NOMO-1 (cell line): ENCODE results near the gene CNEP1R1.
"Not testable (repeated sequence)": the region's sequence is repeated elsewhere in the genome, so short reads cannot be mapped to it uniquely, and the experiment has no call there.

Experiments used
- DNase-seq, 2 experiments: peaks; one replicate each; lab custom pipeline; 2025; ENCODE audit not compliant: unreplicated experiment in 2 of 2; lab: John Stamatoyannopoulos, UW

The CNEP1R1 gene, protein sequence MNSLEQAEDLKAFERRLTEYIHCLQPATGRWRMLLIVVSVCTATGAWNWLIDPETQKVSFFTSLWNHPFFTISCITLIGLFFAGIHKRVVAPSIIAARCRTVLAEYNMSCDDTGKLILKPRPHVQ

DNA sequence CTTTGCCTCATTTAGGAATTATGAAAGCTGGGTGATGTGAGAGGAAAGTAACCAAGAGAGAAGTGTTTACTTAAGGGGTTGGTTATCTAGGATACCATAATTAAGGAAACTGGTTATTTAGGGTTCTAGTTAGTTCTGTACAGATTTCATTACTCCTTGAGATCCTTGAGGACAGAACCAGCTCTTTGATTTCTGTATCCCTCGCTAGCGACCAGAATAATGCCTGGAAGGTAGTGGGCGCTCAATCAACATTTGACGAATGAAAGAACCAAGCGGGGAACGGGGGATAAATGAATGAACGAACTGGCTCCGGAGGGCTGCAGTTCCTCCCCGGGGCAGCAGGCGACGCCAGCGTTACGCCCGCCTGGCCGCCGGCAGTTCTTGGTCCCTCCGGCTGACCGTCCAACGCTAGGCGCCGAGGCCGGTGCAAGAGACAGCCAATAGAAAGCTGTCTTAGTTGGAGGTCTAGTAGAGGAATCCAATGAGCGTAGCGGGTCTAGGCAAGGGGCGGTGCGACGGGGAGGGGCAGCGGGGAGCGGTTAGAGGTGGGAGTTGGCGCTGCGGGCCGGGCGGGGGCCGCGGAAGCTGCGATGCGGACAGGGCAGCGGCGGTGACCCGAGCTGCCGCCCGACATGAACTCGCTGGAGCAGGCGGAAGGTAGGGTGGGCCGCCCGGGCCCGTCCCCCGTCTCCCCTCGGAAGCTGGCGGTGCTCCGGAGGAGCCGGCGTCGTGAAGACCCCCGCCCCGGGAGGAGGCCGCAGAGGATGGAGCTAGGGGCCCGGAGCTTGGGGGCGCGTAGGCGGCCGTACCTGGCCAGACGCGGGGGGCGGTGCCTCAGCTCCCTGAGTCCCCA is at the start of gene CNEP1R1:
Gene CNEP1R1 (plus strand): TSS at position 542 of the 853 bp plus-strand sequence. CDS start 91 bp downstream, at position 633.
- peak; percentile 94 to 99 for DNase-seq

DNA sequence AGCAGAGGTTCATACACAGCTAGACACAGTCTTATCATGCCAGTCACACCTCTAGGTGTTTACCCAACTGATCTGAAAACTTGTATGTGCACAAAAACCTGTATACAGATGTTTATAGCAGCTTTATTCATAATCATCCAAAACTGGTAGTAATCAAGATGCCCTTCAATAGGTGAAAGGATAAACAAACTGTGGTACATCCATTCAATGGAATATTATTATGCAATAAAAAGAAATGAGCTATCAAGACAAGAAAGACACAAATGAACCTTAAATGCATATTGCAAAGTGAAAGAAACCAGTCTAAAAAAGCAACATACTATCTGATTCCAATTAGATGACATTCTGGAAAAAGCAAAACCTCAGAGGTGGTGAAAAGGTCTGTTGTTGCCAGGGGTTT is 47.6 kb upstream of the CNEP1R1 start:
- DNase-seq = no peak

DNA sequence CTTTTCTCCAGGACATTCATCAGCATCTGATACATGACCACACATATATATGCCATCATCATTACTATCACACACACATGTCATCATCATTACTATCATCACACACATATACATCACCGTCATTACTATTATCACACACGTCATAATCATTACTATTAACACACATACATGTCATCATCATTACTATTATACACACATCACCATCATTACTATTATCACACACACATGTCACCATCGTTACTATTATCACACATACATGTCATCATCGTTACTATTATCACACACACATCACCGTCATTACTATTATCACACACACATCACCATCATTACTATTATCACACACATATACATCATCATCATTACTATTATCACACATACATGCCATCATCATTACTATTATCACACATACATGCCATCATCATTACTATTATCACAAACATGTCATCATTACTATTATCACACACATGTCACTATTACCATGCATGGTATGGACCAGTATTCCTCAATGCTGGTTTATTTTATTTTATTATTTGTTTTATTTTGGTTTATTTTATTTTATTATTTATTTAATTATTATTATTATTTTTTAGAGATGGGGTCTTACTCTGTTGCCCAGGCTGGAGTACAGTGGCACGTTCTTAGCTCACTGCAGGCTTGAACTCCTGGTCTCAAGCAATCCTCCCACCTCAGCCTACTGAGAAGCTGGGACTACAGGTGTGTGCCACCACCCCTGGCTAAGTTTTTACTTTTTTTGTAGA is 46.3 kb upstream of the CNEP1R1 start:
- no peak for DNase-seq

DNA sequence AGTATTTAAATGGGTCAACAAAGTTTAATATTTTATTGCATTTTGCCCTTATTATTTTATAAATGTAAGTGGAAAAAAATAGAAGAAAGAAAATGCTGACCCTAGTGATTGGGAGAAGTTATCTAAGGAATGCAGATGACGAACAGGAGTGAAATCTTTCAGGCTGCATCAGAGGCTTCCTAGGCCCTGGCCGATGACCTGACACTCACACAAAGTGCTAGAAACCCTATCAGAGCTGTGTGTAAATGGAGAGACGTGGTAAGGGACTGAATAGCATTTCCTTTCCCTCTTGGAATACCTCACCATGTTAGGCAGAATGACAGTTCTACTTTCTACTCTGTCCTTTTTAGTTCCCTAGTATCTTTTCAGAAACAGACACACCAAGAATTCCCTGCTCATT is 44.9 kb upstream of the CNEP1R1 start:
- DNase-seq = no peak

DNA sequence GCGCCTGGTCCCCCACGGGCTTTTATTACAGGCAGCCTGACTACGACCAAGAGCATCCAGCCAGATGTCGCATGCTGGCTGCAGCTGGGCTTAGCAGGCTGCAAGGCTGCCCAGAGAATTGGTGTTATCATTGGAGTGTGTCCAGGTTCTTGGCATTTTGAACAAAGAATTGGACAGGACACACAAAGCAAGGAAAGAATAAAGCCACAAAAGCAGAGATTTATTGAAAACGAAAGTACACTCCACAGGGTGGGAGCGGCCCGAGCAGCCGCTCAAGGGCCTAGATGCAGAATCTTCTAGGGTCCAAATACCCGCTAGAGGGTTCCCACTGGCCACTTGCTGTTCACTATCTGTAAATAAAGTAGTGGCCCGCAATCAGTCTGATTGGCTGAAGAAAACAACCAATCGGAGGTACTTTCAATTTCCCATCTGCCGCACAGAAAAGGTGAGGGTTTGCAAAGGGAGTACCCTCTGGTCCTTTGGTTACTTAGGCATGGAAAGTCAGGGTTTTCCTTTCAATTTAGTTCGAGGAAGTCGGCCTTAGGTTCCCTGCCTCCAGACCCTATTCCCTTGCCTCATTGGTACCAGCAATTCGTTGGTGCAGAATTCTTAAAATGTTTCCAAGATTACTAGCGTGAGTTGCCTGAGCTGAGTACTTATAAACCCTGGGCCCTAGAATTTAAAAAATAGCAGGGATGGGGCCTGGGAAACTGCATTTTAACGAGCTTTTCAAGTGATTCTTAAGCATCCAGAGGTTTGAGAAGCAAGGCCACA is 38.5 kb upstream of the CNEP1R1 start:
- DNase-seq = no peak

DNA sequence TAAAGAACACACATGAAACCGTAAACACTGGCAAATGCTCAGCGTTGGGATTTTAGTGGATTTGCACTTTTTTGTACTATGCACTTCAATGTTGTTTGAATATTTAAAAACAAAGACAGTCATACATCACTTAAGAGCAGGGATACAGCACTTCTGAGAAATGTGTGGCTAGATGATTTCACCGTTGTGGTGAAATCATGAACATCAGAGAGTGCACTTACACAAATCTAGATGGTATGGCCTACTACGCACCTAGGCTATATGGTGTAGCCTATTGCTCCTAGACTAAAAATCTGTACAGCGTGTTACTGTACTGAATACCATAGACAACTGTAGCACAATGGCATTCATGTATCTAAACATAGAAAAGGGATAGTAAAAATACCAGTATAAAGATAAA is 37.6 kb upstream of the CNEP1R1 start:
- no peak for DNase-seq

DNA sequence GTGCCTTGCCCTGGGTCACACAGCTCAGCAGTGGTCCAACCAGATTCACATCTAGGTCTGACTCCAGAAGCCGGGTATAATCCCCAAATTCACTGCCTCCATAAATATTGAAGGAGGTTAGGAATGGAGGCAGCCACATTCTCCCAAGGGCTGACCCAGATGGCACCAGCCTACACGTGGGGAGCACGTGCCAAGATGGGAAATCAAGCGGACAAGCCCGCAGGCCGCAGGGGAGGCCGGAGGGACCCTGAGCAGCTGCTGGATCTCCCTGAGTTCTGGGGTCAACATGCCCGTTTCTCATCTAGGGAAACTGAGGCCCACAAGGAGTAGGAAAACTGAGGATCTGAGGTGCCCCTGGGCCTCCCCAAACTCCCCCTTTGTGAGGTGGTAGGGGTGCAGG is 32.2 kb upstream of the CNEP1R1 start:
- DNase-seq = no peak

DNA sequence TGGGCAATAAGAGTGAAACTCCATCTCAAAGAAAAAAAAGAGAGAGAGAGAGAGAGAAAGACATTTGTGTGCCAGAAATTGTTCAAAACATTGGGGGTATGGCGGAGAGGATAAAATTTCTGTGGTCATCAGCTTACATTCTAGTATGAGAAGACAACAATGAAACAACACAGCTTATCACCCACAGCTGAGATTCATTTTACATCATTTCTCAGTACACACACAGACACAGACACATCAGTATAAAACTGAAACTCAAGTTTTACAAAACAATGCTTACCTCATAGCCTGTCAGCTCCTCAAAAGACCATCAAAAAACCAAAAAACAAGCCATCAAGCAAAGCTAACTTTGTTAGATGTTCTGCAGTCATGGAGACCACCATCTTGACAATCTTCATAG is 31.4 kb upstream of the CNEP1R1 start:
- no peak for DNase-seq

DNA sequence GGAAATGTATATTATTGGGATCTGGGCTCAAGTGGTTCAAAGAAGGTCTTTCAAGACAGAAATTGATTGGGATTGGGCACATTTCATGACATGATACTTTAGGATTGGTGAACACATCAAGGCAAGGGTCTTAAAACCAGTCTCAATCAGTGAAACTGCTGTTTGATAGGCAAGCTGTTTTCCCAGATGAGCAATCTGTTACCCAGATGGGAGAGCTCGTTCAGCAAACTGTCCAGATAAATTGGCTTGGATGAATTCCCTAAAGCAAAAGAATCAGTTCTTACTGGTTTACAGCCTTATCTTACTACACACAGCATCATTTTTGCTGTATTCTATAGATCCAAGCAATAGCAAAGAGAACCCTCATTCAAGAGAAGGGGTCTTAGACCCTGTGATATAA is 31.0 kb upstream of the CNEP1R1 start:
- DNase-seq = no peak

DNA sequence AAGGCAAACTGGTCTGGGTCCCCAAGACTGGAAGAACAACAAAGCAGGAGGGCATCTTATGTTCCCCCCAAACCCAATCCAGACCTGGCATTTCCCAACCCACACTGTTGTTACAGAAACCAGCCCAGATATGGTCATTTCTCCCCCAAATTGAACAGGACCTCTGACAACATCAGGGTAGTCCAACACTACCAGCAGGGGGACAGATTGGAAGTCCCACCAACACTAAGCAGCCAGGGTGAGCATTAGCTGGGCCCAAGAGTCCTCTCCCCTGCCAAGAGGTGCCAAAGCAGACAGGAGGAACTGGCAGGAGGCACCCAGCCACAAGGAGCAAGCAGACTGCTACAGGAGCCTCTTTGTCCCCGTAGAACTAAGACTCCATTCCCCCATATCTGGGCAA is 29.3 kb upstream of the CNEP1R1 start:
- DNase-seq = no peak

DNA sequence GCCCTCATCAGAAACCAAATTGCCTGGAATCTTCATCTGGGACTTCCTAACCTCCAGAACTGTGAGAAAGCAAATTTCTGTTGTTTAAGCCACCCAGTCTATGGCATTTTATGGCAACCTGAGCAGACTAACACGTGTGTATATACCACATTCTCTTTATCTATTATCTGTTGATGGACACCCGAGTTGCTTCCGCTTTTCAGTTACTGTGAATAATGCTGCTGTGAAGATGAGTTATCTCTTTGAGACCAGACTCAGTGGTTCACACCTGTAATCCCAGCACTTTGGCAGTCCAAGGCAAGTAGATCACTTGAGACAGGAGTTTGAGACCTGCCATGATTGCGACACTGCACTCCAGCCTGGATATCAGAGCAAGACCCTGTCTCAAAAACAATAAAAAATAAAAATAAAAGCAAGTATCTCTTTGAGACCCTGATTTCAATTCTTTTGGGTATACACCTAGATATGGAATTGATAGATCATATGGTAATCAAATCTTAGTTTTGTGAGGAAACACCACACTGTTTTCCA is 27.2 kb upstream of the CNEP1R1 start:
- no peak for DNase-seq

DNA sequence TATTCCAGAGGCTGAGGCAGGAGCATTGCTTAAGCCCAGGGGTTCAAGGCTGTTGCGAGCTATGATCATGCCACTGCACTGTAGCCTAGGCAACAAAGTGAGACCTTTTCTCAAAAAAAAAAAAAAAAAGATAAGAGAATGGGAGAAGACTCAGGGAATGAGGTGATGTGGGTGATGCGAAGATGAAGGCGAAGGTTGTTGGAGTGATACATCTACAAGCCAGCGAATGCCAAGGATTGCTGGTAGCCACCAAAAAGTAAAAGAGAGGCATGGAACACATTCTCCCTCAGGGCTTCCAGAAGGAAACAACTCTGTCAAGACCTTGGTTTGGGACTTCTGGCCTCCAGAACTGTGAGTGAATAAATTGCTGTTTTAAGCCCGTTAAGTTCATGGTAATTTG is 26.0 kb upstream of the CNEP1R1 start:
- no peak for DNase-seq

DNA sequence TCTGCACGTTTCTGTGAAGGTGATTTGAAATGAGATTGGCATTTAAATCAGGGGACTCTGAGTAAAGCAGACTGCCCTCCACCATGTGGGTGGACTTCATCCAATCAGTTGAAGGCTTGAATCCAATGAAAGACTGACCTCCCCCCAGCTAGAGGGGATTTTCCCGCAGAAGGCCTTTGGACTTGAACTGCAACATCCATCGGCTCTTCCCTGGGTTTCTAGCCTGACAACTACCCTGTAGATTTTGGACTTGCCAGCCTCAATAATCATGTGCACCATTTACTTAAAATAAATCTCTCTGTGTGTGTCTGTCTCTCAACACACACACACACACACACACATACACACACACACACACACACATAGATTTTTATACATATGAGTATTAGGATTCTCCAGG is 23.9 kb upstream of the CNEP1R1 start:
- DNase-seq = no peak

DNA sequence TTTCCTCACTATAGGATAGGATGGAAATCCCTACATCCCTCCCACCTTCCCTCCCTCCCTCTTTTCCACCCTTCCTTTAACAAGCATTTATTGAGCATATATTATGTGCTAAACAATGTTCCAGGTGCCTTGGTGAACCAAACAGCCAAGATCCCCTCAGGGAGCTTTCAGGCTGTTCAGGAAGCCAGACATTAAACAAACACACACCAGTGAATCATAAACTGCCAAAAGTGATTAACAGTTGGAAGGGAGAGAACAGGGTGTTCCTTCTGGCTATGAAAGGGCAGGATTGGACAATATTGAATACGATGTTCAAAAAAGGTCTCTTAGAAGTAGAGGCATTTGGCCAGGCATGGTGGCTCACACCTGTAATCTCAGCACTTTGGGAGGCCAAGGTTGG is 22.8 kb upstream of the CNEP1R1 start:
- DNase-seq = no peak

DNA sequence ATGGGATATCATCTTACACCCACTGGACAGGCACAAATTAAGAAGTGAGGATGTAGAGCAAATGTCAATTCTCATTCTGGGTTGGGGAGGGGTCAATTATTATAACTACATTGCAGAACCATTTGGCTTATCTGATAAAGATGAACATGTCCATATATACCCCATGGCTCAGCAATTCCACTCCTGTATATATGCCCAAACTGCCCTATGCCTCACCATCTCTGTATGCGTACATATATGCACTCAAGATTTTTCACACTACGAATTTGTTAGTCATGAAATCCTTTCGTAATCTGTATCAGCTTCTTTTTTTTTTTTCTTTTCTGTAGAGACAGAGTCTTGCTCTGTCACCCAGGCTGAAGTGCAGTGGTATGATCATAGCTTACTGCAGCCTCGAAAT is 20.8 kb upstream of the CNEP1R1 start:
- DNase-seq = no peak

DNA sequence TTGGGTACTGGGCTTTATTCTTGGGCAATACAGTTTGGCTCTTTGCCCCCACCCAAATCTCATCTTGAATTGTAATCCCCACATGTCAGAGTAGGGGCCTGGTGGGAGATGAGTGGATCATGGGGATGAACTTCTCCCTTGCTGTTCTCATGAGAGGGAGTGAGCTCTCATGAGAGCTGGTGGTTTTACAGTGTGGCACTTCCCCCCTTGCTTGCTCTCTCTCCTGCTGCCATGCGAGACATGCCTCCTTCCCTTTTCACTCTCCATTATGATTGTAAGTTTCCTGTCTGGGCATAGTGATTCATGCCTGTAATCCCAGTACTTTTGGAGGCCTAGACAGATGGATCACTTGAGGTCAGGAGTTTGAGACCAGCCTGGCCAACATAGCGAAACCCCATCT is 18.1 kb upstream of the CNEP1R1 start:
- no peak for DNase-seq

DNA sequence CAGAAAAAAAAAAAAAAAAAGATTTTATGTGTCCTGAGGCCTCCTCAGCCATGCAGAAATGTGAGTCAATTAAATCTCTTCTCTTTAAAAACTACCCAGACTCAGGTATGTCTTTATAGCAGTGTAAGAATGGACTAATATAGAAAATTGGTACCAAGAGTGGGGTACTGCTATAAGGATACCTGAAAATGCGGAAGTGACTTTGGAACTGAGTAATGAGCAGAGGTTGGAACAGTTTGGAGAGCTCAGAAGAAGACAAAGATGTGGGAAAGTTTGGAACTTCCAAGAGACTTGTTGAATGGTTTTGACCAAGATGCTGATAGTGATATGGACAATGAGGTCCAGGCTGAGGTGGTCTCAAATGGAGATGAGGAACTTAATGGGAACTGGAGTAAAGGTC is 17.3 kb upstream of the CNEP1R1 start:
- no peak for DNase-seq

DNA sequence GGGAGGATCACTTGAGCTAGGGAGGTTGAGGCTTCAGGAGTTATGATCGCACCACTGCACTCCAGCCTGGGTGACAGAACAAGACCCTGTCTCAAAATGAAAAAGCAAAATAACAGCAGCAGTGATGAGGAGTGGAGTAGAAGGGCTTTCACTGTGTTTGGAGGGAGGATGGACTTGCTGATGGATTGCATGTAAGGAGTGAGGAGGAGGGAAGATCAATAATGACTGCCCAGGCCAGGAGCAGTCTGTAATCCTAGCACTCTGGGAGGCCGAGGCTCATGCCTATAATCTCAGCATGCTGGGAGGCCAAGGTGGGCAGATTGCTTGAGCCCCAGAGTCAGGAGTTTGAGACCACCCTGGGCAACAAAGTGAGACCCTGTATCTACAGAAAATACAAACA is 14.8 kb upstream of the CNEP1R1 start:
- DNase-seq = no peak

DNA sequence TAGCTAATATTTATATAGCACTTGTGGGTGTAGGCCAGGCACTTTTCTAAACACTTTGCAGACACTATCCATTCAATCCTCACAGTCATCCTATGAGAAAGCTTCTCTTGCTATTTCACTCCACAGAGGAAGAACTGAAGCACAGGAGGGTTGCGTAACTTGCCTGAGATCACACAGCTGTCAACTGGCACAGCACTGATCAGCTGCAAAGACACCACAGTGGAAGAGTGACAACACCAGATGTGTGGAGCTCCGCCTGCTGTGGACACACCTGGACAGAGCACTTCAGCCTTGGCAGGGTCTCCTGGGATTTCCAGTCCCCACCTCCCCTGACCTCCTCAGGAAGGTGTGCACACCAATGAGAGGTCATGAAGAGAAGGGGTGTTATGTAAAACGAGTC is 13.3 kb upstream of the CNEP1R1 start:
- peak in 1 of 2 experiments; percentile 50 for DNase-seq

DNA sequence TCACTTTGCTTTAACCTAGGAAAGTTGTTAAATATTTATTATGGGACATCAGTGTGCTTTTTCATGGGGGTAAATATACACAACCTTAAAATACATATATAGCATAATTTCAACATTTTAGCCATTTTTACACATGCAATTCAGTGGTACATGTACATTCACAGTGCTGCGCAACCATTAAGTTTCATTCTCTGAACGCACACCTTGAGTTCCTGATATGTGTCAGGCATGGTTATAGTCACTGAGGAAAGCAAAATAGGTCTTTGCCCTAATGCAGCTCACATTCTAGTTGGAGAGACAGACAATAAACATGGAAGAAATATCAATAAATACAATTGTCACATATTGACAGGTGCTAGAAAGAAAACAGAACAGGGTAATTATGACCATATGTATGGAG is 12.8 kb upstream of the CNEP1R1 start:
- no peak for DNase-seq

DNA sequence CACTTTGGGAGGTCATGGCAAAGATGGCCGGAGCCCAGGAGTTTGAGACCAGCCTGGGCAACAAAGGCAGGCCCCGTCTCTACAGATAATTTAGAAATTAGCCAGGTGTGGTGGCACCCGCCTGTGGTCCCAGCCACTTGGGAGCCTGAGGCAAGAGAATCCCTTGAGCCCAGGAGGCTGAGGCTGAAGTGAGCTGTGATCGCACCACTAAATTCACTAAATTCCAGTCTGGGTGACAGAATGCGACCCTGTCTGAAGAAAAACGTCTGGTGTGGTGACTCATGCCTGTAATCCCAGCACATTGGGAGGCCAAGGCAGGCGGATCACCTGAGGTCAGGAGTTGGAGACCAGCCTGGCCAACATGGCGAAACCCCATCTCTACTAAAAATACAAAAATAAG is 10.8 kb upstream of the CNEP1R1 start:
- DNase-seq = not testable (repeated sequence)
